HT1080 (cell line): ENCODE results near the gene ANKS1B. TPM values are rescaled to one million over a fixed set of nuclear protein-coding genes. Genes with fewer than 3 reads are reported as not detected.
"Not testable (repeated sequence)": the region's sequence is repeated elsewhere in the genome, so short reads cannot be mapped to it uniquely, and the experiment has no call there.

Experiments used
- DNase-seq: peaks from one replicate; pipeline ENCODE4 v3.0.0-alpha.2; 2015; ENCODE audit warnings: low read depth
- polyA plus RNA-seq, 2 experiments: library from polyadenylated mRNA; depleted of rRNA; stranded (reverse); fragments of >200 nt; gene quantifications; 2 replicates each; pipeline ENCODE4 v1.2.3, GENCODE V29; 2015
- total RNA-seq: library from RNA; depleted of rRNA; stranded (reverse); fragments of >200 nt; shearing (Covaris generic); gene quantifications from 2 replicates; pipeline ENCODE4 v1.2.3, GENCODE V29; 2014; rRNA removed

Gene ANKS1B
- not detected in 2 replicates for total RNA-seq
- polyA plus RNA-seq (2015; cell fraction: cytosol; rRNA removed), result 0.16 TPM in 1 of 2 replicates, not detected in the other
- polyA plus RNA-seq (2015; cell fraction: nucleus; rRNA removed), result 0.16 and 0.22 TPM in 2 replicates

DNA sequence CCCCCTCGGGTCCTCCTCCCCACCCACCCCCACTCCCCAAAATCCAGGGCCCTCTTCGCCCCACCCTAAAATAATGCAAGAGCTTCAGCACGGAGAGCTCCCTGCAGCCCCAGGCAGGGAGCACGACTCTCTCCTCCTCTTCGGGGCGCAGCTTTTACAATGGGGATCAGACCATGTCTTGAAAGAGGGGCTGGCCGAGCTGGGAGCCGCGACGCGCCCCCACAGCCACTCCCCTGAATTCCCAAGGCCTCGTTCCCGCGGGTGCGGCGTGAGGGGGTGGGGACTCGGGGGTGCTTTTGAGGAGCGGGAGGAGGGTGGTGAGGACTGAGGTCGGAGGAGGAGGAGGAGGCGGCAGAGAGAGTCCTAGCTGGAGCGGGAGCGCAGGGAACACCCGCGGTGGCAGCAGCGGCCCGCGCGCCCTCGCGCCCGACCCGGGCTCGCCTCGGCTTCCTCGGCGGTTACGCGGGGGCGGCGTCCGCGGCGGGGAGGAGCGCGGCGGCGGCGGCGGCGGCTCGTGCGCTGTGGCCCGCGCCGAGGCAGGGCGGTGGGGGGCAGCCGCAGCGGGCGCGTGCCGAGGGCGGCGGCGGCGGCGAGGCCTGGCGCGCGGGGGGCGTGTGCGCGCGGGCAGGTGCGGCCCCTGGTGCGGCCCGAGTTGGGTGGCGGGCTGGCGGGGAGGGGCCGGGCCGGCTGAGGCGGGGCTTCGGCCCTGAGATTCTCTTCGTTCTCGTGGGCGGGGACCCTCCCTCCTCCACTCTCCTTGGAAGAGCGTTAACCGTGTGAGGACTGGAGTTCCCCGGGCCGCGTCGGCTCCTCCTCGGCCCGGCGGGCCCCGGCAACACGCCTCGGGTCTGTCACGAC, at the start of gene ANKS1B:
TSS of gene ANKS1B (minus strand) at position 666 of the 858 bp plus-strand sequence. CDS start 699 bp downstream, outside the sequence.
- no peak for DNase-seq

DNA sequence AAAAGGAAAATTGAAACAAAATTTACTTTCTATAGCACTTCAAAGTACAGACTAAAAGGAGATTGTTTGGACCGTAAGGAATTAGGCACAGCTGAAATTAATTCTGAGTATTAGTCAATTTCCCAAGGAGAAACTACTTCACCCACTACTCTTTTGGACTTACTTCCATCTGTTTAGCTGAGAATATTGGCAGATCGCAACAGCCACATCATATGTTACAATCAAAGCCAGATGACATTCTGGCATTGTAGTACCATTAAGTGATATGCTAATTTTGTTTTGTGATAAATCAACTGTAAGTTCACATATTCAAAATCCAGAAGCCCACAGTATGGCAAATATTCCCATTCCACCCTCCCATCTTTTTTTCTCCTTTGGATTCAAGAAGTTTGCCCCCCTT, 47.1 kb upstream of the ANKS1B start:
- no peak for DNase-seq

- DNase-seq, result no peak
These were observed 42.9 kb upstream of the ANKS1B start for GRCh38 chr12:100027671-100028070.

DNA sequence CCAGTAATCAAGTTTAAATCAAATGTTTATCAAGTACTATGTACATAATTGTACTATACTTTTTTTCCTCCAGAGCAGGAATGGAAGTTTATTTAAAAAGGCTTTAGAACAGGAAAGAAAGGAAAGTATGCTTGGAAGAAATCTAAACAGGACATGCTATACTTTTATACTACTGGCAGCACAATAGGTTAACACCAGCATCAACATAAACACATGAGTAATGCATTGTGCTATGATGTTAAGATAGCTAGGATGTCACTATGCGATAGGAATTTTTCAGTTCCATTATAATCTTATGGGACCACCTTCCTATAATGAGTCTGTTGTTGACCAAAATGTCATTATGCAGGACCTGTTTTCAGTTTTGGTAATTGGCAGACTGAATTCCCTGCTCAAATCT, 41.5 kb upstream of the ANKS1B start:
- DNase-seq, result no peak

- no peak for DNase-seq
These were observed 40.3 kb upstream of the ANKS1B start for GRCh38 chr12:100024974-100025555.

GRCh38 chr12:100020370-100020769, 35.6 kb upstream of the ANKS1B start:
- peak; percentile 18 for DNase-seq

DNA sequence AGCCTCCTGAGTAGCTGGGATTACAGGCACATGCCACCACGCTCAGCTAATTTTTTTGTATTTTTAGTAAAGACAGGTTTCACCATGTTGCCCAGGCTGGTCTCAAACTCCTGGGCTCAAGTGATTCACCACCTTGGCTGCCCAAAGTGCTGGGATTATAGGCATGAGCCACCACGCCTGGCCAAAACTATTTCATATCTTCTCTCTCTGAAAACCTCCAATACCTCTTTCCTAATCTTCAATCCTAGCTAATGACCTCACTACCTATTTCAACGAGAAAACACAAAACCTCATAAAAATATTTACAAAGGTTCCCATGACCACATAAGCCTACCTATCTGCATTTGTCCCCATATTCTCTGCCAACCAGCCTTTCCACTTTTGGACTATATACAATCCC, 32.3 kb upstream of the ANKS1B start:
- peak; percentile 16 for DNase-seq

GRCh38 chr12:100016304-100016703, 31.6 kb upstream of the ANKS1B start:
- not testable (repeated sequence) for DNase-seq

GRCh38 chr12:100005846-100006245, 21.1 kb upstream of the ANKS1B start:
- not testable (repeated sequence) for DNase-seq

DNA sequence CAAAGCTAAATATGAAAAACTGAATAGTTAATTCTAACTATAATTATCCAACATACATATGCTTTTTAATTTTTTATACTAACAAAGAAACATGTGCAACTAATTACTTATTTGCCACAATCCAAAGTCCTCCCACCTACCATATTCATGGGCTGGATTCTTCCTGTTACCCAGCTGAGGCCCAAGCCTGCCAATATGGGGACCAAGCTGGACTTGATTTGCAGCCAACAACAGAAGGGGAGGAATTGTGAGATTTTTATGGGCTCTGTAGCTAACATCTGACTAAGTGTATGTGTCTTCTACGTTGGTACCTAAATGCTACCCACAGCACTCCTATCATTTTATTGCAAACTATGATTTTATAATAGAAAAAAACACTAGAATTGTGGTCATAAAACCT, 13.1 kb upstream of the ANKS1B start:
- no peak for DNase-seq

DNA sequence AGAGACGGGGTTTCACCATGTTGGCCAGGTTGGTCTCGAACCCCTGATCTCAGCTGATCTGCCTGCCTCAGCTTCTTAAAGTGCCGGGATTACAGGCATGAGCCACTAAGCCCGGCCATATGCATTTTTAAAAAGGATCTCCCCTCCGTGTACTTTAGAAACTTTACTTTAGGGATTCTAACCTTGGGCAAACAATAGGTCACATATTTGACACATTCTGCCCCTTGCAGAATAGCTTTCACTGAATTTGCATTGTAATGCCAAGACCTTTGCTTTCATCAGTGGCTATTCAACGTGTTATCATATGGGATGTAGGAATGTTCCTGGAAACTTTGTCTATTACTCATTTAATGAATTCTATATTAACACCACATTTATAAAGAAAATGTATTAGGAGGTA, 11.4 kb upstream of the ANKS1B start:
- no peak for DNase-seq

DNA sequence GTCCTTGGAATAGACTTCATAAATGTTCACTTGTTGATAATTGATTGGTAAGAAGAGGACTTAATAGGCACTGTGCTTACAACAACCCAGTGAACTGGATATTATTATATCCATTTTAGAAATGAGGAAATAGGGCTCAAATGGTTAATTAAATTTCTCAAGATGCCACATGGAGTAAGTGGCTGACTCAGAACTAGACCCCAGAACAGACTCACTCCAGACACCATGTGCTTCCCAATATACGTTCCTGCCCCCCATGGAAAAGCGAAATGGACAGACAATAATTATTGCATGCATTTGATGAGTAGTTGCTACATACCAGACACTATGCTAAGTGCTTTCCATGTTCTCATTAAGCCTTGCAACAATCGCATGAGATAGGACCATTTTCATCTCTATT, 895 bp upstream of the ANKS1B start:
- DNase-seq, result no peak

GRCh38 chr12:99985129-99985570, 414 bp upstream of the ANKS1B start:
- DNase-seq, result no peak

- no peak for DNase-seq
These were observed 1.1 kb downstream of the ANKS1B start for GRCh38 chr12:99983456-99984258.

DNA sequence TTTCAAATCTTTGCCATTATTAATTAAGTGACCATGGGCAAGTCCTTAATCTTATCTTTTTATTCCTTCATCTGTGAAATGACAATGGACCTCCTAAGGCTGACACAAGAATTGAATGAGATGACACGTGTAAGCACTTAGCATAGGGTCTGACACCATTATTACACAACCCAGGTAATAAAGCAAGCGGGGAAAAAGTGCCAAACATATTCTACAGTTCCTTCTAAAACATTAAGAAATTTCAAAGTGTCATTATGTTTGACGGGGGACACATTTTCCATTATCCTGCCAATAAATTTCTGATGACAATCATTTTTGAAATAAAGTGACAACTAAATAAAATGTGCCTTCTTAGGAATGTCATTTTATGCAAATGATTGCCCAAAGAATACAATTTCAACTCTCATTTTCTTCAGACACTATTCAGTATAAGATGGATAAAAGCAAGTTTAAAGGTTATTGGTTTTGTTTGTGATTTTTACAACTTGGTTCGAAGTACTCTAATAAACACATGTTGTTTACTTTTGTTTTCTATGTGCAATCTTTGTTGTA, 3.0 kb downstream of the ANKS1B start:
- no peak for DNase-seq

GRCh38 chr12:99979471-99979870, 5.3 kb downstream of the ANKS1B start:
- no peak for DNase-seq

DNA sequence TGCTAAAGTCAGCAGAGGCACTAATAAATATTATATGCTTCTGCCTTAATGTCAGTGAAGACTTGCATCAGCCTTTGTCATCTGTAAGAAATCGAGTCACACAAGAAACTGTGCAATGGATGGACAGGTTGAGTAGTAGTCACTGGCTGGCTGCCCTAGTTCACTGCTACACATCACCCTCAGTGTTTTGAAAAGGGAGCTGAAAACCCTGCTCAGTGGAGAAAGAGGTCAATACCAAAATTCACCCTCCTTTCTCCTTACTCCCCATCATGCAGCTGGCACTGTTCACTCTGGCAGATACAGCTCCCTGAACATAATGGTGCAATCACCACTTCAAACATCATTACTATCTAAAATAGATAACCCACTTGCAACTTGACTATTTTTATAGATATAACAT, 6.6 kb downstream of the ANKS1B start:
- no peak for DNase-seq

DNA sequence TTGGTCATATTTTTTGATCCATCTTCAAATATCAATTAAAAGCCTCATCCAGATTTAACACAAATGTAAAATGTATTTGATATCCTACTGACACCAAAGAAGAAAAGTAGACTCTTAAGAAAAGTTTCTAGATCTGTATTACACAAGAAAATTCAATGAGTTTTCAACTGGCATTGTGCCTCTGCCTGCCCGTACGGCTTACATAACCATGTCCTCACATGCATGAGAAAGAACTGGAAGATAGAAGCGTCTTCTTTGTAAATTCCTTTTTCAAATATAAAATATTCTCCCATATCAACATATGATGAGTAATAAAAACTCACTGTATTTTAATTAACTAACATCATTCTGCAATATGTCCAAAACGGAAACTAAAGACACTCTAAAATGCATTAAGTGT, 7.2 kb downstream of the ANKS1B start:
- no peak for DNase-seq

DNA sequence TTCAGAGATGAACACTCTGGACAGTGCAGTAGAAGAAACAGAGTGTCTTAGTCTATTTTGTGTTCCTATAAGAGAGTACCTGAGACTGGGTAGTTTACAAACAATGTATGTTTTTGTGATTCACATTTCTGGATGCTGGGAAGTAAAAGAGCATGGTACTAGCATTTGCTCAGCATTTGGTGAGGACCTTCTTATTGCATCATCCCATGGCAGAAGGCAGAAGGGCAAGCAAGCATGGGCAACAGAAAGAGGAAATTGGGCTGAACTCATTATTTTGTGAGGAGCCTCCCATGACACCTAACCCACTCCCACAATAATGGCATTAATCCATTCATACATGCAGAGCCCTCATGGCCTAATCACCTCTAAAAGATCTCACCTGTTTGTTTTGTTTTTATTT, 8.0 kb downstream of the ANKS1B start:
- DNase-seq, result no peak

- DNase-seq, result no peak
These were observed 9.4 kb downstream of the ANKS1B start for GRCh38 chr12:99975321-99975720.

DNA sequence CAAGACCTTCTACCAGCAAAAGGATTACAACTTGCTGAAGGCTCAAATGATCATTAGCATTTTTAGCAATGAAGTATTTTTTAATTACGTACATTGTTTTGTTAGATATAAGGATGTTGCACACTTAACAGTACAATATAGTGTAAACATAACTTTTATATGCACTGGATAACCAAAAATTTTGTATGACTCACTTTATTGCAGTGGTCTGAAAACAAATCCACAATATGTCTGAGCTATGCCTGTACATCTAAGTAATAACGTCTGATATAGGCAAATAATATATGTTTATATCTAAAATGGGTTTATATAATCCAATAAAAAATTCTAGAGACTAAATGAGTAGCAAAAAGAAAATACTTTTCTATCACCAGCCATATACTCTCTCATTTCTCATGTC, 10.6 kb downstream of the ANKS1B start:
- DNase-seq, result no peak
